ES-I3 (cell line): ENCODE measurements around the gene ZDHHC21.

Experiments
- H3K36me3 ChIP-seq: 2 replicates; pipeline ENCODE4 v1.6.1; 2013; ENCODE audit warnings: mild to moderate bottlenecking, low read length, control low read depth, moderate library complexity; ENCODE audit not compliant: insufficient read depth
- H3K4me1 ChIP-seq: 2 replicates; pipeline ENCODE4 v1.6.1; 2013; ENCODE audit warnings: mild to moderate bottlenecking, control low read depth, low read length; ENCODE audit not compliant: insufficient read depth
- H3K9ac ChIP-seq: 2 replicates; pipeline ENCODE4 v1.6.1; 2013; ENCODE audit warnings: low read depth, mild to moderate bottlenecking, low read length, moderate library complexity
- H3K9me3 ChIP-seq: 2 replicates; pipeline ENCODE4 v1.6.1; 2013; ENCODE audit warnings: mild to moderate bottlenecking, low read length, moderate library complexity; ENCODE audit not compliant: control insufficient read depth, insufficient read depth

ZDHHC21 gene

DNA sequence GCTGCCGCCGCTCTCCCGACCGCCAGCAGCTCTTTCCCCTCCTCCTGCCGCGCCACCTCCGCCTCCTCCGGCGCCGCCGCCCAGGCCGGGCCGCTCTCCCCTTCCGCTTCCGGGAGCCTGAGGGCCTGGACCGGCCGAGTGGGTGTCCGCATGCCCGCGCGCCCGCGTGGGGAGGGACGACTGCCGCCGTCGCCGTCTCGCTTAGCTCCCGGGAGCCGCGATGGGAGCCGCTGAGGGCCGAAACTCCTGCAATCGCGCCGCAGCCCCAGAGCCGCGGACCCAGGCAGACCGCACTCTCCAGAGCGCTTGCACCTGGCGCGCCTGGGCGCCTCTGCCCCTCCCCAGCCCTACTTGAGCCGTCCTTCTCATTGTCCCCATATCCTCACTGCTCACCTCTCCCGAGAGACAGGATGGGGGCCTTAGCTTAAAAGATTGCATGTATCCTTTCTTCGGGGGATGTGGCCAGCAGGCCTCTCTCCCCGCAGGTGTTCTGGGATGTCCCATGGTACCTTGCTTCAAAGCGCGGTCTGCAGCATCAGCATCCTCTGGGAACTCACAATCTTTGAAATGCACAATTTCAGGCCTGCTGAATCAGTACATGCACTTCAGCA is at the start of gene ZDHHC21:
ZDHHC21 (minus strand) TSS at position 182 of the 611 bp plus-strand sequence. CDS start 19,092 bp downstream, outside the sequence.
- Histone ChIP-seq H3K36me3 (no peaks in the 10 kb centered on the region; the same call in 1 of the 2 replicates), H3K9ac (peak within 1 kb of the TSS; percentile 79), H3K9me3 (no peaks in the 10 kb centered on the region), H3K4me1 (no peaks in the 10 kb centered on the region)

DNA sequence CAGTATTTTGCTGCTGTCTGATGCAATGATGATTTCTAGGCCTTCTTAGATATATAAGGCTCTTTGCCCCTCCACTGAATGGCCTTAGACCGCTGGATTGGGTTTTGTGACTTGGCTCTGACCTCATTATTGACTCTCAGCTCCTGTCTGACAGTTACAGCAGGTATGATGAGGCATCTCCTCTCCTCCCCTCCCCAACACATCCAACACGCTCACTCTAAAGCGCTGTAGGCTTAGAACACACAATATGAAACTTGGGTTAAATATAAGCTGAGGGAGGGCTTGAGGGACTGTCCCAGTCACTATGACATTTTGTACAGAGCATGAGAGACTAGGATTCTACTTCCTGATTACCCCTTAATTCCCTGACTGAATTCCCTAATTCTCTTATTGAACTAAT is 48.1 kb upstream of the ZDHHC21 start:
- Histone ChIP-seq H3K9ac (no peak overlapping the region), H3K9me3 (no peaks in the 10 kb centered on the region), H3K4me1 (no peaks in the 10 kb centered on the region), H3K36me3 (no peaks in the 10 kb centered on the region)

DNA sequence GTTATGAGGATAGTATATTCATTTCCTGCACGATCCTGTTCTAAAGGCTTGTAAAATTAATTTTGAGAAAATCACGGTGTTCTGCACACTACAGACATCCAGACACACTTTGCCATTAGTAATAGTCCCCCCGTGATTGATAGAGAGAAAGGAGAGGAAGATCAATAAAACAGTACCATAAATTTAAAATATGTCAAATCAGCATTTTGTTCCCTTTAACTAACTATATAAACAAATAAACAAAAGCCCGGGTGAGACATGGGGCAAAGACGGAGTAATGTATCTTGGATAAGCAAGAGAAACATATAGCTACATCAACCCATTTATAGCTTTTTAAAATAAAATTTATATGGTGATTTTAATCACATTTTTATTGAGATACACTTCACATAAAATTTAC is 39.9 kb upstream of the ZDHHC21 start:
- no peak overlapping the region for H3K9ac ChIP-seq
- no peaks in the 10 kb centered on the region for H3K36me3 ChIP-seq
- H3K9me3 ChIP-seq: no peaks in the 10 kb centered on the region
- no peaks in the 10 kb centered on the region for H3K4me1 ChIP-seq

DNA sequence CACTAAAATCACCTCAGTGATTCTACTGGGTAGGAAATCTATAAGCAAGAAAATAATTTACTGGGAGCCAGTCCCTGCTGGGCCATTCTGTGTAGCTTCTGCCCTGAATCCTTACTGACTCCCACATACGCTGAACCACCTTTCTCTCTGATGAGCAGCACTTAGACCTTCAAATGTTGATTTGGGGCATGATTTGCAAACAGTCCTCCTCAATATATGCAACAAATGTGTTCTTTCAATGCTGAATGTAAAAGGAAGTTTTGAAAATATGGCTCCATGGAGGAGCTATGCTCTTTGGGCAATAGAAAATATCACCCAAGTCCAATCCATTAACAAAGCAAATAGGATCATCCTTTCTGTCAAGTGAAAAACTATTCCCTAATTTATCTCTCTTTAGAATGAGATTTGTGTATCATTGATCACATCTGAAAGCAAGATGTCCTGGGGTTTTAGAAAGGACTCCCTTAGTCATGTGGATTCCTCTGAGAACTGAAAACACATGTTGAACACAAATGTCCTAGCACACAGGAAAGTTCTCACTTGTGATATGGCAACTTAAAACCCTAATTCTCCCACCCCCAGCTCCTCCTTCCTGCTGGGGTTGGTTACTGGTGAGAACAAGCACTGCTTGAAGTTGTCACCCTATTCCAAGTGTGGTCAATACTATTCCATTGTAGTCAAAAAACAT is 38.2 kb upstream of the ZDHHC21 start:
- Histone ChIP-seq H3K4me1 (no peaks in the 10 kb centered on the region), H3K9ac (no peak overlapping the region)

GRCh38 chr9:14730461-14730898 is 37.2 kb upstream of the ZDHHC21 start:
- H3K4me1 ChIP-seq: no peaks in the 10 kb centered on the region
- no peak overlapping the region for H3K9ac ChIP-seq
- no peaks in the 10 kb centered on the region for H3K9me3 ChIP-seq
- no peaks in the 10 kb centered on the region for H3K36me3 ChIP-seq

More for the DNA sequence above, 38.2 kb upstream of the ZDHHC21 start:
- H3K36me3 ChIP-seq: no peaks in the 10 kb centered on the region
- no peaks in the 10 kb centered on the region for H3K9me3 ChIP-seq

GRCh38 chr9:14723301-14723700 is 30.1 kb upstream of the ZDHHC21 start:
- Histone ChIP-seq H3K4me1 (peaks cover 10% of the 10 kb centered on the region; the same call in 1 of the 2 replicates), H3K36me3 (no peaks in the 10 kb centered on the region), H3K9ac (no peak overlapping the region), H3K9me3 (no peaks in the 10 kb centered on the region)

GRCh38 chr9:14722391-14723035 is 29.3 kb upstream of the ZDHHC21 start, which contains the start of gene CER1:
Gene CER1 (minus strand): TSS chr9:14722733. CDS start chr9:14722672, 61 bp downstream.
- H3K36me3 ChIP-seq: no peaks in the 10 kb centered on the region
- no peak within 1 kb of the TSS; the same call in 1 of the 2 replicates for H3K9ac ChIP-seq
- H3K9me3 ChIP-seq: no peaks in the 10 kb centered on the region

DNA sequence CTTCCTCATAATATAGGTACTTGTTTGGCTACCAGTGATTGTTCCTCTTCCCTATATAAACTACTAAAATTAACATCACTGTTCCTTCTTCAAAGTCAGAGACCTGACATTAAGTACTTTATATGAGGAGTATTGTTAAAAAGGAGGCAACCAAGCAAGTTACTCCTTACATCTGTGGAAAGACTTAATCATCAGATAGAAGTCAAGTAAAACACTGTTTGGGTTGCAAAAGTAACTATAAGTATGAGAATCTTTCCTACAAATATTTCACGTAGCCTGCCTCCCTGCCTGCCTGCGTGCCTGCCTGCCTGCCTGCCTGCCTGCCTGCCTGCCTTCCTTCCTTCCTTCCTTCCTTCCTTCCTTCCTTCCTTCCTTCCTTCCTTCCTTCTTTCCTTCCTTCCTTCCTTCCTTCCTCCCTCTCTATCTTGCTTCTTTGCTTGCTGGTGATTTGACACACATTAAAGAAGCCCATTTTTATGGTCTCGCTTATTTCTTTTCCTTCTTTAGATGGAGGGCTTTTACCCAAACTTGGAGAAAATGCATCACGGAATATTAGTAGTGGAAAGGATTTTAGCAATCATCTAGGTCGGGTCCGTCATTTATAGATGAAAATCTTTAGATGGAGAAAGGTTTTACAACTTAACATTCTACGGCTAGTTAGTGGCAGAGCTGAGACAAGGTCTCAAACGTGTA is 26.1 kb upstream of the ZDHHC21 start:
- Histone ChIP-seq H3K36me3 (no peaks in the 10 kb centered on the region), H3K4me1 (peaks cover 10% of the 10 kb centered on the region; the same call in 1 of the 2 replicates), H3K9me3 (no peaks in the 10 kb centered on the region), H3K9ac (no peak overlapping the region; the same call in 1 of the 2 replicates)

More at GRCh38 chr9:14722391-14723035, 29.3 kb upstream of the ZDHHC21 start, which contains the start of gene CER1:
- H3K4me1 ChIP-seq: peaks cover 10% of the 10 kb centered on the region; the same call in 1 of the 2 replicates

- Histone ChIP-seq H3K36me3 (no peaks in the 10 kb centered on the region), H3K9me3 (no peaks in the 10 kb centered on the region; the same call in 1 of the 2 replicates), H3K9ac (no peak overlapping the region), H3K4me1 (no peaks in the 10 kb centered on the region)
These were observed 21.9 kb upstream of the ZDHHC21 start for GRCh38 chr9:14715102-14715501.

DNA sequence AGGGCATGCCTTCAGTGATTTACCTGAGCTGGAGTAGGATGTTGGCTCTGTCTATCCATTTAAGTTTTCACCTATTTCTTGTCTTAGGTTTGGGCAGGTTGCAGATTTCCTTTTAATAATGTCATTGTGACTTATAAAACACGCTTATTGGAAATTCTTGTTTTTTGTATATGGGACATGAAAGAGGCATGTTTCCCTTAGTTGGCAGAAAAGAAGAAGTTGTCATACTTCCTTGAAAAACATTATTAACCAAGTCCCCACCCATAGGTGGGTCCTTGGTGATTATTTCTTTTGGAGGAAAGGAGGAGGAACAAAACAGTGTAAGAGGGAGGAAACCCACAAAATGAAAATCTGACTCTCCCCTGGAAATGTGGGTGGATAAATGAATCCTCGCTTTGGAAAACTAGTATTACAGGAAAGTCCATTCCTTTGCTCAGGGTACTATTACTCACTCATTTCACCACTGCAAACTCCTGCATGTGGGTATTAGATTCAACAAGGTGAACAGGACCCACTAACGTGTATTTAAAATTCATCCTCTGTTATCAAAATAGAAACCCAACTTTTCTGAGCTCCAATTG is 20.0 kb upstream of the ZDHHC21 start:
- Histone ChIP-seq H3K9ac (no peak overlapping the region), H3K4me1 (no peaks in the 10 kb centered on the region), H3K36me3 (no peaks in the 10 kb centered on the region), H3K9me3 (no peaks in the 10 kb centered on the region; the same call in 1 of the 2 replicates)

DNA sequence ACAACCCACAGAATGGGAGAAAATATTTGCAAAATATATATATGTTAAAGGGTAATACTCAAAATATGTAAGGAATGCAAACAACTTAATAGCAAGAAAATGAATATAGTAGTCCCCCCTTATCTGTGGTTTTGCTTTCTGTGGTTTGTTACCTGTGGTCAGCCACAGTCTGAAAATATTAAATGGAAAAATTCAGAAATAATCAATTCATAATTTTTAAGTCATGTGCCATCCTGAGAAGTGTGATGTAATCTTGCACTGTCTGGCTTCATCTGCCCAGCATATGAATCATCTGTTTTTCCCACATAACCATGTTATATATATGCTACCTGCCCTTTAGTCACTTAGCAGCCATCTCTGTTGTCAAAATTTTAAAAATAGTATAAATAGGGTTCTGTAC is 17.6 kb upstream of the ZDHHC21 start:
- H3K4me1 ChIP-seq: no peaks in the 10 kb centered on the region
- H3K36me3 ChIP-seq: peaks cover under 1% of the 10 kb centered on the region; the same call in 1 of the 2 replicates
- H3K9me3 ChIP-seq: no peaks in the 10 kb centered on the region; the same call in 1 of the 2 replicates
- H3K9ac ChIP-seq: no peak overlapping the region

GRCh38 chr9:14706530-14707140 is 13.4 kb upstream of the ZDHHC21 start:
- H3K9ac ChIP-seq: no peak overlapping the region
- H3K4me1 ChIP-seq: no peaks in the 10 kb centered on the region
- H3K36me3 ChIP-seq: peaks cover 2% of the 10 kb centered on the region; the same call in 1 of the 2 replicates
- H3K9me3 ChIP-seq: no peaks in the 10 kb centered on the region; the same call in 1 of the 2 replicates

GRCh38 chr9:14705079-14705478 is 11.8 kb upstream of the ZDHHC21 start:
- Histone ChIP-seq H3K4me1 (no peaks in the 10 kb centered on the region), H3K9me3 (no peaks in the 10 kb centered on the region; the same call in 1 of the 2 replicates), H3K9ac (no peak overlapping the region), H3K36me3 (peaks cover 2% of the 10 kb centered on the region; the same call in 1 of the 2 replicates)
